Panc1 (cell line): Measurements from ENCODE around the gene RABGAP1L. TPM values are rescaled to one million over a fixed set of nuclear protein-coding genes. Genes with fewer than 3 reads are reported as not detected.

Source experiments
- ATAC-seq: fragments of 200-7000 bp; cut with Tn5 transposase; 2 replicates; pipeline ENCODE4 v1.9.1; 2020; ENCODE audit warnings: mild to moderate bottlenecking, moderate library complexity
- BruUV-seq: library from RNA; stranded (reverse); fragments of 400-500 nt; replicated peaks from 2 replicates; lab custom pipeline; 2021; lab: Mats Ljungman, UMichigan
- CTCF ChIA-PET: fragments of 300-600 bp; sonication (Branson Sonifier 250); formaldehyde crosslinking; loops from one replicate; lab custom pipeline; 2022; ENCODE audit warnings: antibody characterized with exemption; lab: Charles Lee
- POLR2A ChIA-PET: fragments of 300-600 bp; sonication (Branson Sonifier 250); formaldehyde crosslinking; loops from one replicate; lab custom pipeline; 2022; ENCODE audit warnings: antibody characterized with exemption; lab: Charles Lee
- DNase-seq: peaks from one replicate; pipeline ENCODE4 v3.0.0-alpha.2; 2010; ENCODE audit warnings: low read depth, low spot score
- H3K27ac ChIP-seq: 2 replicates; pipeline ENCODE4 v1.5.1; 2011; ENCODE audit warnings: mild to moderate bottlenecking, low read length, inconsistent platforms
- H3K27me3 ChIP-seq: fragments of 200-500 bp; sonication (Bioruptor generic); 2 replicates; pipeline ENCODE4 v1.6.0; 2014; ENCODE audit warnings: low read length, inconsistent platforms; ENCODE audit not compliant: control insufficient read depth, insufficient read depth
- H3K36me3 ChIP-seq: fragments of 200-500 bp; sonication (Bioruptor generic); 2 replicates; pipeline ENCODE4 v1.5.1; 2014; ENCODE audit warnings: inconsistent platforms, mild to moderate bottlenecking, low read length, moderate library complexity; ENCODE audit not compliant: control insufficient read depth, insufficient read depth
- H3K4me1 ChIP-seq: 2 replicates; pipeline ENCODE4 v1.5.1; 2011; ENCODE audit warnings: inconsistent platforms, mild to moderate bottlenecking, low read length, moderate library complexity; ENCODE audit not compliant: control insufficient read depth, insufficient read depth
- H3K4me3 ChIP-seq, 2 experiments: 2 replicates each; pipeline ENCODE4 v1.5.1; 2011 to 2012; ENCODE audit warnings: low read depth in 2 of 2, low read length in 2 of 2, mild to moderate bottlenecking in 2 of 2, inconsistent platforms in 1 of 2, moderate library complexity in 1 of 2
- H3K9me3 ChIP-seq: fragments of 200-500 bp; sonication (Bioruptor generic); 2 replicates; pipeline ENCODE4 v1.5.1; 2014; ENCODE audit warnings: low read depth, mild to moderate bottlenecking, inconsistent platforms, low read length, moderate library complexity; ENCODE audit not compliant: control insufficient read depth, insufficient read depth
- POLR2AphosphoS5 ChIP-seq: IDR thresholded peaks from 2 replicates; pipeline ENCODE4 v1.6.1; 2012; ENCODE audit warnings: mild to moderate bottlenecking, low read depth, low read length, moderate library complexity
- SIN3A ChIP-seq: IDR thresholded peaks from 2 replicates; pipeline ENCODE4 v1.6.1; 2012; ENCODE audit warnings: low read depth, mild to moderate bottlenecking, low read length, moderate library complexity, borderline replicate concordance; ENCODE audit not compliant: insufficient read depth
- TCF7L2 ChIP-seq: IDR thresholded peaks from 2 replicates; pipeline ENCODE4 v1.6.1; 2011; ENCODE audit warnings: mild to moderate bottlenecking, low read depth, low read length, inconsistent platforms
- in situ Hi-C: cut with HindIII; loops from 2 replicates; pipeline ENCODE4 v1.10.0; 2016; ENCODE audit warnings: low sequenced_read_pairs, low pct_unique_long_range_greater_than_20kb
- intact Hi-C: fragments of 100-400 bp; cut with micrococcal nuclease; formaldehyde crosslinking; loops from one replicate; pipeline ENCODE4 v1.10.0; 2022; ENCODE audit not compliant: unreplicated experiment
- total RNA-seq: library from RNA; stranded (reverse); gene quantifications from one replicate; pipeline ENCODE4 v1.2.1, GENCODE V29; 2021; ENCODE audit not compliant: unreplicated experiment
- TF ChIP-seq, protein P1 (sequence below), 2 experiments: IDR thresholded peaks; 2 replicates each; pipeline ENCODE4 v1.6.1; 2011 to 2012; ENCODE audit warnings: low read depth in 2 of 2, control low read depth in 1 of 2, low read length in 1 of 2, mild to moderate bottlenecking in 1 of 2, moderate library complexity in 1 of 2; ENCODE audit not compliant: insufficient read depth in 1 of 2
- TF ChIP-seq, protein P2 (sequence below): fragments of 450-650 bp; IDR thresholded peaks from 2 replicates; pipeline ENCODE4 v1.5.1; 2017; ENCODE audit warnings: mild to moderate bottlenecking

The RABGAP1L gene
- total RNA-seq, 1 experiment from 2014 or later = 37.0 TPM

DNA sequence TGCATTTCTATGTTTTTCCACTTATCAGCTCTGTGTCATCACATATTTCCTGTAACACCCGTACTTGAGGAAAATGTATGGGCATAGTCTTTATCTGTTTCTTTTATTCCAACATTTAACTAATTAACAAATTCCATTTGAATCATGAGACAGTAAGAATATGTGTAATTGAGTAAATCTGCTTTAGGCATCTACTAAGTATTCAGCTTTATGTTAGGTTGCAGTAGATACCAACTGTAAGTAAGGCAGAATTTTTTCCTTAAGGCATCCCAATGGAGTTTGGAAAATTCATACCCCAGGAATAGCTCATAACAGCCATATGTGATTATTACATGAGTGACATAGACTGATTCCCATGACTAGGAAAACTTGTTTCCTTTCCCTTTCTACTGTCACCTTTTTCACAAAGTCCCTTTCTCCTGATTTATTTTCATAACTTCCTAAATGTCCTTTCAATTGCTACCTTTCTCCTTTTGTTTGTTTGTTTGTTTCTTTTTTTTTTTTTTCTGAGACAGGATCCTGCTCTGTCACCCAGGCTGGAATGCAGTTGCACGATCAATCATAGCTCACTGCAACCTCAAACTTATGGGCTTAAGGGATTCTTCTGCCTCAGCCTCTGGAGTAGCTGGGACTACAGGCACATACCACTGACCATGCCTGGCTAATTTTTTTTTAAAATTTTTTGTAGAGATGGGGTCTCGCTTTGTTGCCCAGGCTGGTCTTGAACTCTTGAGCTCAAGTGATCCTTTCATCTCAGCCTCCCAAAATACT, 780.6 kb downstream of the RABGAP1L start:
- H3K4me3 ChIP-seq = no peak overlapping the region
- DNase-seq (no peak), ATAC-seq (no peak)
- intact Hi-C loops = no loop called here
- no peaks in the 10 kb centered on the region for H3K36me3 ChIP-seq
- H3K27ac ChIP-seq = no peak overlapping the region
- H3K9me3 ChIP-seq = no peaks in the 10 kb centered on the region
- TF ChIP-seq TCF7L2 = no peak
- TF ChIP-seq POLR2AphosphoS5 = no peak
- TF ChIP-seq SIN3A = no peak
- TF ChIP-seq, protein P1, sequence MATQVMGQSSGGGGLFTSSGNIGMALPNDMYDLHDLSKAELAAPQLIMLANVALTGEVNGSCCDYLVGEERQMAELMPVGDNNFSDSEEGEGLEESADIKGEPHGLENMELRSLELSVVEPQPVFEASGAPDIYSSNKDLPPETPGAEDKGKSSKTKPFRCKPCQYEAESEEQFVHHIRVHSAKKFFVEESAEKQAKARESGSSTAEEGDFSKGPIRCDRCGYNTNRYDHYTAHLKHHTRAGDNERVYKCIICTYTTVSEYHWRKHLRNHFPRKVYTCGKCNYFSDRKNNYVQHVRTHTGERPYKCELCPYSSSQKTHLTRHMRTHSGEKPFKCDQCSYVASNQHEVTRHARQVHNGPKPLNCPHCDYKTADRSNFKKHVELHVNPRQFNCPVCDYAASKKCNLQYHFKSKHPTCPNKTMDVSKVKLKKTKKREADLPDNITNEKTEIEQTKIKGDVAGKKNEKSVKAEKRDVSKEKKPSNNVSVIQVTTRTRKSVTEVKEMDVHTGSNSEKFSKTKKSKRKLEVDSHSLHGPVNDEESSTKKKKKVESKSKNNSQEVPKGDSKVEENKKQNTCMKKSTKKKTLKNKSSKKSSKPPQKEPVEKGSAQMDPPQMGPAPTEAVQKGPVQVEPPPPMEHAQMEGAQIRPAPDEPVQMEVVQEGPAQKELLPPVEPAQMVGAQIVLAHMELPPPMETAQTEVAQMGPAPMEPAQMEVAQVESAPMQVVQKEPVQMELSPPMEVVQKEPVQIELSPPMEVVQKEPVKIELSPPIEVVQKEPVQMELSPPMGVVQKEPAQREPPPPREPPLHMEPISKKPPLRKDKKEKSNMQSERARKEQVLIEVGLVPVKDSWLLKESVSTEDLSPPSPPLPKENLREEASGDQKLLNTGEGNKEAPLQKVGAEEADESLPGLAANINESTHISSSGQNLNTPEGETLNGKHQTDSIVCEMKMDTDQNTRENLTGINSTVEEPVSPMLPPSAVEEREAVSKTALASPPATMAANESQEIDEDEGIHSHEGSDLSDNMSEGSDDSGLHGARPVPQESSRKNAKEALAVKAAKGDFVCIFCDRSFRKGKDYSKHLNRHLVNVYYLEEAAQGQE (IDR thresholded peaks at IDR 0.05; ENCODE audit: insufficient read depth in 1 of 2, low read depth in 2 of 2, low read length in 1 of 2) = no peak
- TF ChIP-seq, protein P2, sequence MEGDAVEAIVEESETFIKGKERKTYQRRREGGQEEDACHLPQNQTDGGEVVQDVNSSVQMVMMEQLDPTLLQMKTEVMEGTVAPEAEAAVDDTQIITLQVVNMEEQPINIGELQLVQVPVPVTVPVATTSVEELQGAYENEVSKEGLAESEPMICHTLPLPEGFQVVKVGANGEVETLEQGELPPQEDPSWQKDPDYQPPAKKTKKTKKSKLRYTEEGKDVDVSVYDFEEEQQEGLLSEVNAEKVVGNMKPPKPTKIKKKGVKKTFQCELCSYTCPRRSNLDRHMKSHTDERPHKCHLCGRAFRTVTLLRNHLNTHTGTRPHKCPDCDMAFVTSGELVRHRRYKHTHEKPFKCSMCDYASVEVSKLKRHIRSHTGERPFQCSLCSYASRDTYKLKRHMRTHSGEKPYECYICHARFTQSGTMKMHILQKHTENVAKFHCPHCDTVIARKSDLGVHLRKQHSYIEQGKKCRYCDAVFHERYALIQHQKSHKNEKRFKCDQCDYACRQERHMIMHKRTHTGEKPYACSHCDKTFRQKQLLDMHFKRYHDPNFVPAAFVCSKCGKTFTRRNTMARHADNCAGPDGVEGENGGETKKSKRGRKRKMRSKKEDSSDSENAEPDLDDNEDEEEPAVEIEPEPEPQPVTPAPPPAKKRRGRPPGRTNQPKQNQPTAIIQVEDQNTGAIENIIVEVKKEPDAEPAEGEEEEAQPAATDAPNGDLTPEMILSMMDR = no peak
- H3K4me1 ChIP-seq = no peaks in the 10 kb centered on the region
- BruUV-seq = no TSS peak
- in situ Hi-C loops = no loop called here
- ChIA-PET POLR2A (no interaction called here), CTCF (no interaction called here)
- no peaks in the 10 kb centered on the region for H3K27me3 ChIP-seq

DNA sequence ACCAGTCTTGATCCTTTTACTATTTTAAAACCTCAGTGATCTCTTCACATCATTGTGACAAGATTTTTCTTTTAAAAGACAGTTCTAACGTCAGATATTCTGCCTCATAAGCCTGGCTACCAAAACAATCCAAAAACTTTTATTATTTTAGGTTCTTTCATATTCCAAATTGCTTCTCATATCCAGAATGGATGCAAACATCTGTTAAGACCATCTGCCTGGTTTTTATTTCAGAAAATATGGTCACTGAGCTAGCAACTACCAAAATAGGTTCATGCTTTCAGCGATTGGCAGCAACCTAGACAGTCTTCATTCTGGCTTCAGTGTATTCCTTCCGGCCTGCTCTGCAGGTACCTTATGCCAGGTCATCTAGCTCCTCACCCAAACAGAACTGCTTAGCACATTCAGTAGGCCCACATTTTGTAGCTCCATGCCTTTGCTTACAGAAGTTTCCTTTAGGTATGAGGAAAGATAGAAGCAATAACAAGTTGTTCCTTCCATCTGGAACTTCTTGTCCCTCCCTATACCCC, 781.4 kb downstream of the RABGAP1L start:
- Histone ChIP-seq H3K27me3 (no peaks in the 10 kb centered on the region), H3K27ac (no peak overlapping the region), H3K9me3 (no peaks in the 10 kb centered on the region), H3K36me3 (no peaks in the 10 kb centered on the region), H3K4me3 (no peak overlapping the region), H3K4me1 (no peaks in the 10 kb centered on the region)
- in situ Hi-C loops (no loop called here), intact Hi-C loops (no loop called here)
- CTCF ChIA-PET = no interaction called here
- BruUV-seq = no TSS peak
- POLR2A ChIA-PET = no interaction called here
- DNase-seq (no peak), ATAC-seq (no peak)
- TF ChIP-seq, protein P2 = no peak
- TF ChIP-seq SIN3A (no peak), TCF7L2 (no peak), POLR2AphosphoS5 (no peak)
- TF ChIP-seq, protein P1 (IDR thresholded peaks at IDR 0.05; ENCODE audit: insufficient read depth in 1 of 2, low read depth in 2 of 2, low read length in 1 of 2) = no peak
